GM12874 (cell line): ENCODE measurements around the gene GALM.

Source experiments
- TF ChIP-seq, protein P1 (sequence below): IDR thresholded peaks from 2 replicates; pipeline ENCODE4 v1.5.1; 2011; ENCODE audit warnings: low read depth, mild to moderate bottlenecking, control low read depth, low read length, moderate library complexity; ENCODE audit not compliant: insufficient read depth

Gene GALM

GRCh38 chr2:38653715-38654527, 12.0 kb upstream of the GALM start:
- TF ChIP-seq, protein P1, sequence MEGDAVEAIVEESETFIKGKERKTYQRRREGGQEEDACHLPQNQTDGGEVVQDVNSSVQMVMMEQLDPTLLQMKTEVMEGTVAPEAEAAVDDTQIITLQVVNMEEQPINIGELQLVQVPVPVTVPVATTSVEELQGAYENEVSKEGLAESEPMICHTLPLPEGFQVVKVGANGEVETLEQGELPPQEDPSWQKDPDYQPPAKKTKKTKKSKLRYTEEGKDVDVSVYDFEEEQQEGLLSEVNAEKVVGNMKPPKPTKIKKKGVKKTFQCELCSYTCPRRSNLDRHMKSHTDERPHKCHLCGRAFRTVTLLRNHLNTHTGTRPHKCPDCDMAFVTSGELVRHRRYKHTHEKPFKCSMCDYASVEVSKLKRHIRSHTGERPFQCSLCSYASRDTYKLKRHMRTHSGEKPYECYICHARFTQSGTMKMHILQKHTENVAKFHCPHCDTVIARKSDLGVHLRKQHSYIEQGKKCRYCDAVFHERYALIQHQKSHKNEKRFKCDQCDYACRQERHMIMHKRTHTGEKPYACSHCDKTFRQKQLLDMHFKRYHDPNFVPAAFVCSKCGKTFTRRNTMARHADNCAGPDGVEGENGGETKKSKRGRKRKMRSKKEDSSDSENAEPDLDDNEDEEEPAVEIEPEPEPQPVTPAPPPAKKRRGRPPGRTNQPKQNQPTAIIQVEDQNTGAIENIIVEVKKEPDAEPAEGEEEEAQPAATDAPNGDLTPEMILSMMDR: no peak

- TF ChIP-seq, protein P1: no peak
Observed at GRCh38 chr2:38654528-38655381, 11.2 kb upstream of the GALM start.

- TF ChIP-seq, protein P1: no peak
Observed at GRCh38 chr2:38655441-38655840, 10.5 kb upstream of the GALM start.

GRCh38 chr2:38656866-38657480, 8.9 kb upstream of the GALM start:
- TF ChIP-seq, protein P1: no peak

- TF ChIP-seq, protein P1: no peak
Observed at GRCh38 chr2:38658613-38659012, 7.3 kb upstream of the GALM start.

- TF ChIP-seq, protein P1: no peak
Observed at GRCh38 chr2:38659115-38659514, 6.8 kb upstream of the GALM start.

GRCh38 chr2:38660282-38660681, 5.6 kb upstream of the GALM start:
- TF ChIP-seq, protein P1: no peak
